ENCODE data around the gene CAPN9. TPM values are rescaled to one million over a fixed set of nuclear protein-coding genes. Genes with fewer than 3 reads are reported as not detected.
"Not testable (repeated sequence)": the region's sequence is repeated elsewhere in the genome, so short reads cannot be mapped to it uniquely, and the experiment has no call there.

Gene CAPN9
- polyA plus RNA-seq, 3 donors = 0.13 to 1.9 (median 0.45) TPM

DNA sequence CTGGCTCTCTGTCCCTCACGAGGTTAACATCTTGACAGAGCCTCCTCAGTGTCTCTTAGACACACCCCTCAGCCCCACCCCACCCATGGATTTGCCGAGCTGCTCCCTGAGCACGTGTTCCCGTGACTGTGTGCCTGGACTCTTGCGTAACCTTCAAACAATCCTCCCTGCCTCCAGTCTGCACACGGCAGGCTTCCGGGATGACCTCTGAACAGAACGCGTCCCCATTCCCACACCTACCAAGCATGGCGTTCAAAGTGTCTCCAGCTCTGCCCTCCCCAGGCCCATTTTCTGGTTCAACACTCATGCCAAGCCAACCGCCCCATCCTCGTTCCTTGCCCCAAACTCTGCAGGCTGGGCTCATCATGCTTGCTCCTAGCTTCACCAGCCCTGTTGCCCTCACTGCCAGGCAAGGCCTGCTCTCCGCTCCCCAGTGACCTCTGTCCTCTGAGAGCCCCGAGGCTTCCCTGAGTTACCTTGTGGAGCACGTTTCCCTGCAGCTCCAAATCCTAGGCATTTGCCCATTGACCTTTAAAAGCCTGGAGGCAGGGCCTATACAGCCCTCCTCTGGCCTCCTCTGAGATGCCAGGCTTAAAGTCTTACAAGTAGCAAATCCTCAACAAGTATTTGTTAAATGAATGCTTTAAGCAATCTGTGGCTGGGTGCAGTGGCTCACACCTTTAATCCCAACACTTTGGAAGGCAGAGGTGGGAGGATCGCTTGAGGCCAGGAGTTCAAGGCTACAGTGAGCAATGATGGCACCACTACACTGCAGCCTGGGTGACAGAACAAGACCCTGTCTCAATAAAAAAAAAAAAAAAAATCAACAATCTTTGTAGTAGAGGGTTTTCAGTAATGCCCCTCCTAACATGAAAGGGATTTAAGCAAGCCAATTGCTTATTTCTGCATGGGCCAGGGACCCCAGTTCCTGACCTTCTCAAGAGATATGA, 38.3 kb upstream of the CAPN9 start:
- no peak overlapping the region for H3K27ac ChIP-seq (ENCODE audit: low read depth, low read length)
- WGBS, 3 donors = 68 to 81% (median 78%) methylated on average over 16 of the region's 16 CpGs

DNA sequence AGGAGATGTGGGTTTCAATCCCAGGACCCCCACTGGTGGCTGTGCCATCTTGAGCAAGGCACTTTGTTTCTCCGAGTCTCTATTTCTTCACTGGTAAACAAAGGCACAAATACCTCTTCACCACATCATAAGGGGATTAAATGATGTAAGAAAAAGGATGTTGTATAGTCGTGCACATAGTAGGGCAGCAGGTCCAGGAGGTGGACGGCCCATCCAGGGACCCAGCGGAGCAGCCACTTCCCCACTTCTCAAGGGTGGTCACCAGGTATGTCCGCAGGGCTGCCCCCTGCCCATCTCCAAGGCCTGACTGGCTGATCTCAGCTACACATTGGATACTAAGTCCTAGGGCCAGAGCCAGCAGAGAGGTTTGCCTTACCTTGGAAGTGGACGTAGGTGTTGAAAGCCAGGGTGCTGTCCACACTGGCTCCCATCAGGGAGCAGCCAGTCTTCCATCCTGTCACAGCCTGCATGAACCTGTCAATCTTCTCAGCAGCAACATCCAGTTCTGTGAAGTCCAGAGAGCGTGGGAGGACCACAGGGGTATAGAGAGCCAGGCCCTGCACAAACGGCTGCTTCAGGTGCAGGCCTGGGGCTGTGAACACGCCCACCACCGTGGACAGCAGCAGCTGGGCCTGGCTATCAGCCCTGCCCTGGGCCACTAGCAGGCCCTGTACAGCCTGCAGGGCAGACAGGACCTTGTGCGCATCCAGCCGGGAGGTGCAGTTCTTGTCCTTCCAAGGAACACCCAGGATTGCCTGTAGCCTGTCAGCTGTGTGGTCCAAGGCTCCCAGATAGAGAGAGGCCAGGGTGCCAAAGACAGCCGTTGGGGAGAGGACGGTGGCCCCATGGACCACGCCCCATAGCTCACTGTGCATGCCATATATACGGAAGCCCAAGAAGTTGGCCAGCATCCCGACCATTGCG, 37.3 kb upstream of the CAPN9 start:
- H3K27ac ChIP-seq (ENCODE audit: low read depth, low read length) = no peak overlapping the region
- 83 to 85% (median 83%) methylated on average over 18 of the region's 18 CpGs for WGBS, 3 donors

DNA sequence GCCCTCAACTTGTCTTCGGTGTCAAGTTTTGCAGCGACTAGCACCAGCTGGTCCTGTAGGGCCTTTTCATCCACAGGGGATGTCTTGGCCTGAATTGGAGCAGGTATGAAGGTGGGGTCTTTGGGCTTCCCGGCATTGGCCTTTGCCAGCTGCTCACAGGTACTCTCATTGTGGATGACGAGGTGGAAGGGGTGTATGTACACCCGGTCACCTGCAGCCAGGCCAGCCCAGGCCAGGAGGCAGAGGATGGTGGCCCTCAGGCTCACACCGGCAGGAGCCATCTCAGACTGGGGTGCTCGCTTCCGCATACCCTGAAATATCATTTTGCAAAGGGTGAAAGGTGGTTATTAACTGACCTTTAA, 36.7 kb upstream of the CAPN9 start:
- H3K27ac ChIP-seq (ENCODE audit: low read depth, low read length) = no peak overlapping the region
- 94 to 99% (median 98%) methylated on average over 8 of the region's 8 CpGs for WGBS, 3 donors

DNA sequence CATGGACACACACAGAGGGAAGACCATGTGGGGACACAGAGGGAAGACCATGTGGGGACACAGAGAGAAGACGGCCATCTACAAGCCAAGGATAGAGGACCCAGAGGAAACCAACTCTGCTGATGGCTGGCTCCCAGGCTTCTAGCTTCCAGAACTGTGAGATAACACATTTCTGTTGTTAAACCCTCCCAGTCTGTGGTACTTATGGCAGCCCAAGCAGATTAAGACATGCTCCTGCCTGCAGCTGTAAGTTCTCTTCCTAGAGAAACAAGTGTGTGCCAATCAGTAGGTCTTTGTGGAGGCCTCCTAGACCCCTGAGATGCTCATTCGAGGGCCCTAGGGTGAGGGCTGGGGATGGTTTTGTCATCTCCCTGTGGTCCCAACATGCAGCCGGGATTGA, 35.9 kb upstream of the CAPN9 start:
- 71 to 92% (median 83%) methylated on average over 3 of the region's 3 CpGs for WGBS, 3 donors
- no peak overlapping the region for H3K27ac ChIP-seq (ENCODE audit: low read depth, low read length)

DNA sequence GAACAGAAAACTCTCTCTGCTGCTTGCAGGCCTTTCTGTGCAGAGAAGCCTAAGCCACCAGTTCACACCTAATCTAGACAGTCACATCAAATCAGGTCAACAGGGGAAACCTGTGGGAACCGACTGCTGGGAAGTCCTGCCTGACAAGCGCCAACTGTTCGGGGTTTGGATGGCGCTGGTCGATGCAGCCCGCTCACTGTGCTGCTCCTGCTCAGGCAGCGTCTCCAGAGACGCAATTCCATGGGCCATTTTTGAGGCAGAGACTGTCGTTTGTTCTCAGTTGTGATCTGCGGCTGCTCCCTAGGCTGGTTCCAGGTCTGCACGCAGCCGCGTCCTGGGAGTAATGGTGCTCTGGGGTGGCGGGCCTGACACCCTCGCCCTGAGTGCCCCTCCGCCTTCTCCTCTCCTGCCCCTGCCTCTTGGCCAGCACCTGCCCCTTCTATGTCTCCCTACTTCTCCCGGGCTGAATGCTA, 34.7 kb upstream of the CAPN9 start:
- WGBS, 3 donors = 93 to 95% (median 93%) methylated on average over 17 of the region's 17 CpGs
- no peak overlapping the region for H3K27ac ChIP-seq (ENCODE audit: low read depth, low read length)

DNA sequence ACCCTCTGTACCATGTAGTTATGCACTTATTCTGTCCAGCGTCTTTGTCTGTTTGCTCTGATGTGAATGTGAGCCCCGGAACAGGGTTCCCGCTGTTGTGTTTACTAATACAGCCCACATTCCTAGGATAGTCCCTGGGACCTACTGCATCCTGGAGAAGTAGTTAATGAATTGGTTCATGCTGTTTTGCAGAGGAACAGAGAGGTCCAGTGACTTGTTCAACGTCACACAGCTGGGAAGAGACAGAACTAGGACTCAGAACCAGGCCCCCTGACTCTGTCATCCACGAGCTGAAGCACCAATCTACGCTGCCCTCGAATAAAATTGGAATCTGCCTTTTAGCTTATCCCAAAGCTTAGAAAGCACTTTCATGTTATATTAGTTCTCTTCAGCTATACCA, 34.0 kb upstream of the CAPN9 start:
- WGBS, 3 donors = 80 to 82% (median 81%) methylated on average over 7 of the region's 7 CpGs
- H3K27ac ChIP-seq (ENCODE audit: low read depth, low read length) = no peak overlapping the region

DNA sequence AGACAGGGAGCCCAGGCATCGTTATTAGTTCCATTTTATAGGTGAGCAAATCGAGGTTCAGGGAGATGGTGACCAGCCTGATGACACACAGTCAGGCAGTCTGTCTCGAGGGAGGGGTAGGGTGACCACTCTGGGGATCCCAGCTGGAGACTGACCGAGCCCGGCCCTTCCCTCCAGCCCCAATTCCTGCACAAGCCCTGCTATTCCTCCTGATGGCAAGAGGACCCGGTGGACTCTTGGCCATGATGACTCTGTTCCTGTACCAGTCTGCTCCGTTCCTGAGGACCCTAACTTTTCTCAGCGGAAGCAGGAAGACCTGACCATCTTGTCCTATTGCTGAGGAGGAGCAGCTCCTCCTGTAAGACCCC, 33.7 kb upstream of the CAPN9 start:
- H3K27ac ChIP-seq (ENCODE audit: low read depth, low read length) = no peak overlapping the region
- 74 to 85% (median 81%) methylated on average over 8 of the region's 8 CpGs for WGBS, 3 donors

DNA sequence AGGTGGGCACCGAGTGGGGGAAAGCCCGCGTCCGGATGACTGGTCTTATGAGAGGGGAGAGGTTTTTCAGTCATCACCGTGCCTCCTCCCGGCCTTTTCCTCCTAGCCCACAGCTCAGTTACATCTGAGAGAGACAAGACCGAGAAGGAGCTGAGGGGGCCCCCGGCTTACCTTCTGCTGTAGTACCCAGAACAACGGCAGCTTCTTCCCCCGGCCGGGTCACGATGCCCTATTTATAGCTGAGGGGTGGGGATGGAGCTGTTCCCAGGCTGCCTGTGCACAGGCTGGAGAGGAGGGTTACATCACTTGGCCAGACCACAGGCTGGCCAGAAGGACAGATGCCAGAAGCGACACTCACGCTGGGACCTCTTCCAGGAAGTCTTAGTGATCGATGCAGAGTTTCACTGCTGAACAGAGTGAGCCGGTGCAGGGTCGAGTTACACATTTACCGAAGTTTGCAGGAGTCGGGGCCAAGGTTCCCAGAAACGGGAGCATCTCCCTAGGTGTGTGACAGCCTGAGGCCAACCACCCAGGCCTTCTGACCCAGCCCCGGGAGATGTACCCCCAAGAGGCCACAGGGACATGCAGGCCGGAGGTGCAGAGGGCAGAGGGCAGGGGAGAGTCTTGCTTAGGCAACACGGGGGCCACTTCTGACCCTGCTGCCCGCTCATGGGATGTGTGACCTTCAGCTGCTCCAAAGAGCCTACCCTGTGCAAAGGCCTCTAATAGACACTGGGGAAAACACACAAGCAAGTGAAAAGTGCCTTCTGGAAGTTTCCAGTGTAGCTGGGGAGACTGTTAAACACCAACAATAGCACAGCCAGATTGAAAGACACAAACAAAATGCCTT, 33.0 kb upstream of the CAPN9 start, which contains the start of gene AGT:
Gene AGT (minus strand): TSS at position 208 of the 850 bp plus-strand sequence. CDS start 3,299 bp downstream, outside the sequence.
- H3K27ac ChIP-seq (ENCODE audit: low read depth, low read length) = no peak within 1 kb of the TSS
- 21 to 41% (median 26%) methylated on average over 24 of the region's 24 CpGs for WGBS, 3 donors

DNA sequence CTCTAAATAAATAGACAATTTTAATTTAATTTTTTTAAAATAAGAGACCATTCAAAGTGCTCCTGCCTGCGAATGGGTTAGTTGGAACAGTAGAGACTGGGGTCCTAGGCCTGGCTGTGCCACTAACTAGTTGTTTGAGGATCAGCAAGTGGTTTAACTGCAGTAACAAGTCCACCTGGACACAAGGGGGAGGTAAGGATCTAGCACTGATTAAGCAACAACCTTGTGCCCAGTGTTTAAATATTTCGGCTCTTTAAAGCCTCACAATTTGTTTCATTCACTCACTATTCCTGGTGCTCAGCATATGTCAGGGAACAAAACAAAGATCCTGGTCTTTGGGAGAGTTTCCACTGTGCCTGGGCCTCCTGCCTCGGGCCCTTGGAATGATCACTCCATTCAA, 31.7 kb upstream of the CAPN9 start:
- H3K27ac ChIP-seq (ENCODE audit: low read depth, low read length) = no peak overlapping the region
- WGBS, 3 donors = 84 to 92% (median 92%) methylated on average over 3 of the region's 3 CpGs

DNA sequence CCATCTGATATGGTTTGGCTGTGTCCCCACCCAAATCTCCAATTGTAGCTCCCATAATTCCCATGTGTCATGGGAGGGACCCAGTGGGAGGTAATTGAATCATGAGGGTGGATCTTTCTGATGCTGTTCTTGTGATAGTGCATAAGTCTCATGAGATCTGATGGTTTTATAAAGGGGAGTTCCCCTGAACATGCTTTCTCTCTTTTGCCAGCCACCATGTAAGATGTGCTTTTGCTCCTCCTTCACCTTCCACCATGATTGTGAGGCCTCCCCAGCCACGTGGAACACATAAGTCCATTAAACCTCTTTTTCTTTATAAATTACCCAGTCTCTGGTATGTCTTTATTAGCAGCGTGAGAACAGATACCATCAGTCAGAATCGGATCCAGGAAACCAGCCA, 30.7 kb upstream of the CAPN9 start:
- not testable (repeated sequence) for H3K27ac ChIP-seq (ENCODE audit: low read depth, low read length)
- WGBS, 3 donors = 77 to 82% (median 80%) methylated on average over 3 of the region's 3 CpGs

DNA sequence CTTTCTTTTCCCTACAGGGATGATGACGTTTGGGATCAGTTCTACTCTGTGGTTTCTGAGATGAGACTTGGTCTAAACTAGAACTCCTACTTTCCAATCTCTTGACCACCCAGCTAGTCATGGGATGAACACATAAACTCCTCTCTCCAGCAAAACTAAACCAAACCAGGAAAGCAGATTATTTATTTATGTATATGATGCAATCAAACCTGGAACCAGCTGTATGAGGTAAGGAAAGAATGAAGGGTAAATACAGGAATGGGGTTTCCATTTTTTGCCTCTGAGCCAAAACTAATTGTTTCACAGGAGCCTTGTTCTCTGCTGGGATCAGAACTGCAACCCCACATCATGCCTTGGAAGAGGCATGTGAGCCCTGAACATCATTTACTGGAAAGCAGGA, 29.9 kb upstream of the CAPN9 start:
- no peak overlapping the region for H3K27ac ChIP-seq (ENCODE audit: low read depth, low read length)
- WGBS, 3 donors = 68 to 73% (median 70%) methylated on average over 1 of the region's 1 CpG

DNA sequence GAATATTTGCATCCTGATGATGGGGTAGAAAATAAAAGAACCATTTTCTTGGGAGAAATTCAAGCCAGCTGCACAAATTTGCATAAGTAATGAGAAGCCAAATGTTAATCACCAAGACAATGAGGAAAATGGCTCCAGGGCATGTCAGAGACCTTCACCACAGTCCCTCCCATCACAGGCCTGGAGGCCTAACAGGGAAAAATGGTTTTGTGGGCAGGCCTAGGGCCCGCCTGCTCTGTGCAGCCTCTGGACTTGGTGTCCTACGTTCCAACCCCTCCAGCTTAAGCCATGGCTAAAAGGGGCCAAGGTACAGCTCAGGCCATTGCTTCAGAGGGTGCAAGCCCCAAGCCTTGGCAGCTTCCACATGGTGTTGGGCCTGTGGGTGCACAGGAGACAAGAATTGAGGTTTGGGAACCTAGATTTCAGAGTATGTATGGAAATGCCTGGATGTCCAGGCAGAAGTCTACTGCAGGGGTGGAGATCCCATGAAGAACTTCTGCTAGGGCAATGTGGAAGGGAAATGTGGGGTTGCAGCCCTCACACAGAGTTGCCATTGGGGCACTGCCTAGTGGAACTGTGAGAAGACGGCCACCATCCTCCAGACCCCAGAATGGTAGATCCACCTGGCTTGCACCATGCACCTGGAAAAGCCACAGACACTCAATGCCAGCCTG, 25.2 kb upstream of the CAPN9 start:
- WGBS, 3 donors = 93 to 96% (median 95%) methylated on average over 3 of the region's 3 CpGs
- H3K27ac ChIP-seq (ENCODE audit: low read depth, low read length) = not testable (repeated sequence)

DNA sequence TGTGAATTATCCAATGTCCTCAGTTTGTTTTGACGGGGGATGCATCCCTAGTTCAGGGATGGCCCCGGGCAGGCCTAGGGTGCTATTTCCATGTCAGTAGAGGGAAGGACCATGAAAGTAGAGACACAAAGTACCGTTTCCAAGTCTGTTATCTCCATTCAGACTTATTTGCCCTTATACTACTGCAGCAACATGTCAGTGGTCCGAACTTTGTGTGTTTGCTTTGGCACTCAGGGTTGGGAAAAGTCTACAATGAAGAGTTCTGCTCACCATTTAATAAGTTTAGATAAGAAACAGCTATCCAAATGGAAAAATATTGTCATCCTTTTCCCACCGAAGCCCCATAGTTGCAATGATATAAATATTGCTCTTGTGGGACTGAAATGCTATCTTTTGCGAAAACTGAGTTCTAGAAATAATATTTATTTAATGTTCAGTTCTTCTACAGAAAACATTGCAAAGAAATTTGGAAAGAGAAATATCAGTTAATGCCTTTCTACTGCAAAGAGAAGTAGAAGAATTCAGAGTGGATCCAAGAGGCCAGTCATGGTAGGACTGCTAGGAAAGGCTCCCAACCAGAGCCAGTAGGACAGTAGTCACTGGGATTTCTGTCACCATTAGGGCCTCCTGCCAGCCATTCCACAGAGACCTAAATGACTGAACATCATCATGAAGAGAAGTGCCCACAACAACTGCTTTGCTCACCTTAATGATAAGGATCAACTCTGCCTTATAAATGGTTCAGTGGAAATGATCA, 21.8 kb upstream of the CAPN9 start:
- 45 to 76% (median 63%) methylated on average over 6 of the region's 6 CpGs for WGBS, 3 donors

DNA sequence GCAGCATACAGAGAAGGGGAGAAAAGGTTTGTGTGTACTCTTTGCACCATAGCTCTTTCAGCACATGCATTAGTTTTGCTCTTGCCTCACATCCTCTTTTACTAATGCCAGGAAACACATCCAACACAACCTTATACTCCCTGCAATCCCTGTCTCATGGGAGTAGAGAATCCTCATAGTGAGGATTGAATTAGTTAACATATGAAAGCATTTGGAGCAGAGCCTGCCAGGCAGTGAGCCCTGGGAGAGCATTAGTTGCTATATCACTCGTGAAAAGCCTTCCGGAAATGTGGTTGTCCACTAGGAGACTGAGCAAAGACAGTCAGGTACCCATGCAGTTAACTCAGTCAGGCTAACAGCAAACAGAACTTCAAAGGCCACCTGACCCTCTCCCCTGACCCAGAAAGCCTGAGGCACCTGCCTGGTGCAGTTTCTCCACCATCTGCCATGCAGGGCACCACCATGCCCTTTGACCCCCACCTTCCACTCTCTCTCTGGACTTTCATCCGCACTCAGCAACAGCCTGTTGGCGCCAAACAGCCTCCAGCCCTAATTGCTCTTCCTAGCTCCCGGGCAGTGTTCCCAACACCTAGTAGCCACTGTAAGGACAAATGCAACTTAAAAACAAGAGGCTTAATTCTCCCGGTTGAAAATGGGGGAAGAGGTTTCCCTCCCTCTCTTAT, 18.3 kb upstream of the CAPN9 start:
- WGBS, 3 donors = 41 to 51% (median 43%) methylated on average over 6 of the region's 6 CpGs
- H3K27ac ChIP-seq (ENCODE audit: low read depth, low read length) = no peak overlapping the region

More for the DNA sequence above, 21.8 kb upstream of the CAPN9 start:
- H3K27ac ChIP-seq (ENCODE audit: low read depth, low read length) = no peak overlapping the region

DNA sequence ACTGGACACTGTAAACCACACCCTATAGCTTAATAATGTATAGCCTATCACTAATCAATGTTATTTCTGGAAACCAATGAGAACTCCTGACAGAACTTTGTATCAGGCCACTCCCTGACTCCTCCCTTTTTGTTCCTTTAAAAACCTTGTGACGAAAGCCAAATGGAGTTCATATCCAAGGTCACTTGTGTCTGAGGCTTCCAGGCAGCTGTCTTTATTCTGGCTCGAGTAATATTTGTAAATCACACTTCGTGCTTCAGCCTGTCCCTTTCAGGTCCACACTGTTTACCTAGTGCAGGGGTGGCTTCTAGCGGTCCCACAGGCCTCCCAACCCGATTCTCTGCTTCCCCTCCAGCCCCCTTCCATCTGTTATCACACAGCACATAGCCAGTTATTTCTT, 16.2 kb upstream of the CAPN9 start:
- 7 to 51% (median 33%) methylated on average over 5 of the region's 5 CpGs for WGBS, 3 donors
- H3K27ac ChIP-seq (ENCODE audit: low read depth, low read length) = no peak overlapping the region

DNA sequence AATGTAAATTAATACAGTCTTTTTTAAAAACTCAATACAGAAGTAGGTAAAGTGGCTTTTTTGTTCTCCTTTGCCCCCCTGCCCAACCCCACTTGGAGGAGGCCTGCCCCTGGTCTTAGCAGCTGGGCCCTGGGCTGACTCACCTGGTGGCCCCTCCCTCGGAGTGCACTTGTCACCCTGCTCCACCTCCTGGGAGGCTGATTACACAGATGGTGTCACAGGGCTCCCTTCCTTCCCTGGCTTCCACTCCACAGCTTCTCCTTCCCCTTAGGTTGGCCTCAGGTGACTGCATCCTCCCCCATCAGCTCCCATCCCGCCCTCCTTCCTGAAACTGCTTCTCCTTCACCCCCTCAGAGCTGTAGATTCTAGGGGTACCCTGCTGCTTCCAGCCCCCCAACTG, 11.7 kb upstream of the CAPN9 start:
- WGBS, 3 donors = 43 to 72% (median 64%) methylated on average over 2 of the region's 2 CpGs
- H3K27ac ChIP-seq (ENCODE audit: low read depth, low read length) = no peak overlapping the region
